IMR-90 (cell line): ENCODE data around the gene DNAH9. TPM values are rescaled to one million over a fixed set of nuclear protein-coding genes. Genes with fewer than 3 reads are reported as not detected.

ENCODE experiments used
- ATAC-seq: fragments of 200-7000 bp; cut with Tn5 transposase; 2 replicates; pipeline ENCODE4 v1.9.1; 2020; ENCODE audit warnings: low read depth, mild to moderate bottlenecking, moderate library complexity
- BruUV-seq: library from RNA; stranded (reverse); fragments of 400-500 nt; replicated peaks from 2 replicates; lab custom pipeline; 2021; lab: Mats Ljungman, UMichigan
- CTCF ChIA-PET: fragments of 300-600 bp; formaldehyde crosslinking; extraction: SDS; loops from one replicate; lab custom pipeline; 2021; ENCODE audit warnings: antibody characterized with exemption; lab: Yijun Ruan, JAX
- POLR2A ChIA-PET: fragments of 300-600 bp; sonication (Branson Sonifier 250); formaldehyde crosslinking; loops from one replicate; lab custom pipeline; 2022; ENCODE audit warnings: antibody characterized with exemption; ENCODE audit not compliant: unreplicated experiment; lab: Charles Lee
- DNase-seq: peaks from one replicate; pipeline ENCODE4 v3.0.0; 2013
- H2AFZ ChIP-seq: replicated peaks from 2 replicates; pipeline ENCODE3; 2013; ENCODE audit warnings: low read length, mild to moderate bottlenecking; ENCODE audit not compliant: poor library complexity
- H2AK5ac ChIP-seq: 2 replicates; pipeline ENCODE4 v1.6.1; 2013; ENCODE audit warnings: low read depth, low read length, inconsistent platforms
- H2AK9ac ChIP-seq: replicated peaks from 2 replicates; pipeline ENCODE3; 2013; ENCODE audit warnings: mild to moderate bottlenecking, low read depth, low read length, moderate library complexity; ENCODE audit not compliant: poor library complexity
- H2BK120ac ChIP-seq: 2 replicates; pipeline ENCODE4 v1.6.1; 2013; ENCODE audit warnings: low read depth, low read length, inconsistent platforms
- H2BK15ac ChIP-seq: 3 replicates; pipeline ENCODE4 v1.6.1; 2013; ENCODE audit warnings: low read depth, low read length, inconsistent platforms
- H2BK20ac ChIP-seq: 2 replicates; pipeline ENCODE4 v1.6.1; 2013; ENCODE audit warnings: low read depth, mild to moderate bottlenecking, inconsistent platforms, low read length, moderate library complexity
- H2BK5ac ChIP-seq: 2 replicates; pipeline ENCODE4 v1.6.1; 2013; ENCODE audit warnings: mild to moderate bottlenecking, low read depth, low read length, inconsistent platforms; ENCODE audit not compliant: poor library complexity, severe bottlenecking
- H3K14ac ChIP-seq: replicated peaks from 2 replicates; pipeline ENCODE4 v1.6.1; 2013; ENCODE audit warnings: low read depth, low read length, inconsistent platforms
- H3K18ac ChIP-seq: 2 replicates; pipeline ENCODE4 v1.6.1; 2013; ENCODE audit warnings: low read depth, low read length, control low read depth
- H3K23ac ChIP-seq: 2 replicates; pipeline ENCODE4 v1.6.1; 2013; ENCODE audit warnings: low read depth, low read length, inconsistent platforms
- H3K27ac ChIP-seq: 2 replicates; pipeline ENCODE4 v1.5.1; 2013; ENCODE audit warnings: mild to moderate bottlenecking, control low read depth, low read length; ENCODE audit not compliant: insufficient read depth
- H3K27me3 ChIP-seq: 2 replicates; pipeline ENCODE4 v1.6.1; 2013; ENCODE audit warnings: low read length; ENCODE audit not compliant: control insufficient read depth, insufficient read depth
- H3K36me3 ChIP-seq: 2 replicates; pipeline ENCODE4 v1.6.1; 2013; ENCODE audit warnings: low read length, mixed read lengths; ENCODE audit not compliant: control insufficient read depth, insufficient read depth
- H3K4ac ChIP-seq: 2 replicates; pipeline ENCODE4 v1.6.1; 2013; ENCODE audit warnings: low read depth, low read length, inconsistent platforms
- H3K4me1 ChIP-seq: 2 replicates; pipeline ENCODE4 v1.6.1; 2013; ENCODE audit warnings: low read length, mixed read lengths; ENCODE audit not compliant: control insufficient read depth, insufficient read depth
- H3K4me2 ChIP-seq: 2 replicates; pipeline ENCODE4 v1.6.1; 2013; ENCODE audit warnings: low read depth, mild to moderate bottlenecking, control low read depth, low read length, moderate library complexity
- H3K4me3 ChIP-seq: 2 replicates; pipeline ENCODE4 v1.5.1; 2013; ENCODE audit warnings: low read depth, mild to moderate bottlenecking, control low read depth, low read length, moderate library complexity; ENCODE audit not compliant: insufficient read depth
- H3K56ac ChIP-seq: 2 replicates; pipeline ENCODE4 v1.6.1; 2013; ENCODE audit warnings: low read length, inconsistent platforms; ENCODE audit not compliant: insufficient read depth; ENCODE audit errors: extremely low read depth
- H3K79me1 ChIP-seq, 2 experiments: 2 replicates each; pipeline ENCODE4 v1.6.1; 2013; ENCODE audit warnings: low read length in 2 of 2, inconsistent platforms in 1 of 2, low read depth in 1 of 2
- H3K9ac ChIP-seq: 2 replicates; pipeline ENCODE4 v1.6.1; 2013; ENCODE audit warnings: low read depth, low read length, control low read depth
- H3K9me1 ChIP-seq: 2 replicates; pipeline ENCODE4 v1.6.1; 2013; ENCODE audit warnings: low read length, inconsistent platforms; ENCODE audit not compliant: insufficient read depth
- H3K9me3 ChIP-seq: 2 replicates; pipeline ENCODE4 v1.6.1; 2013; ENCODE audit warnings: low read length; ENCODE audit not compliant: control insufficient read depth, insufficient read depth
- H4K20me1 ChIP-seq: 2 replicates; pipeline ENCODE4 v1.6.1; 2013; ENCODE audit warnings: low read length, inconsistent platforms; ENCODE audit not compliant: insufficient read depth
- H4K5ac ChIP-seq: 2 replicates; pipeline ENCODE4 v1.6.1; 2013; ENCODE audit warnings: mild to moderate bottlenecking, low read depth, low read length, control low read depth
- H4K8ac ChIP-seq, 2 experiments: 2 replicates each; pipeline ENCODE4 v1.6.1; 2013; ENCODE audit warnings: low read depth in 2 of 2, low read length in 2 of 2, control low read depth in 1 of 2, inconsistent platforms in 1 of 2
- H4K91ac ChIP-seq: 2 replicates; pipeline ENCODE4 v1.6.1; 2013; ENCODE audit warnings: low read depth, low read length, inconsistent platforms; ENCODE audit not compliant: insufficient read depth
- CHD1 ChIP-seq: IDR thresholded peaks from 2 replicates; pipeline ENCODE4 v1.6.1; 2012; ENCODE audit warnings: low read depth, low read length, improper control_type of control experiment
- ELK1 ChIP-seq: fragments of 150-350 bp; IDR thresholded peaks from 2 replicates; pipeline ENCODE4 v1.6.1; 2016; ENCODE audit warnings: low read depth, mild to moderate bottlenecking, low read length, moderate library complexity, borderline replicate concordance
- FOS ChIP-seq: fragments of 150-350 bp; IDR thresholded peaks from 2 replicates; pipeline ENCODE4 v1.6.1; 2016; ENCODE audit warnings: low read depth, low read length
- MAZ ChIP-seq: IDR thresholded peaks from 2 replicates; pipeline ENCODE4 v1.6.1; 2012; ENCODE audit warnings: low read depth, mild to moderate bottlenecking, low read length, improper control_type of control experiment, moderate library complexity, borderline replicate concordance
- MXI1 ChIP-seq: IDR thresholded peaks from 2 replicates; pipeline ENCODE4 v1.6.1; 2012; ENCODE audit warnings: low read depth, mild to moderate bottlenecking, low read length, moderate library complexity, borderline replicate concordance
- RCOR1 ChIP-seq: IDR thresholded peaks from 2 replicates; pipeline ENCODE4 v1.6.1; 2012; ENCODE audit warnings: mild to moderate bottlenecking, low read length, improper control_type of control experiment; ENCODE audit not compliant: insufficient replicate concordance
- RFX5 ChIP-seq: IDR thresholded peaks from 2 replicates; pipeline ENCODE4 v1.8.0; 2012; ENCODE audit warnings: low read depth, mild to moderate bottlenecking, low read length, moderate library complexity
- WGBS, 2 experiments: methylation state at CpG; one replicate each; pipeline versions ENCODE4 v1.1.5 to v1.1.7; 2013; ENCODE audit warnings: missing lambda C conversion rate in 2 of 2; ENCODE audit not compliant: insufficient read length in 1 of 2; ENCODE audit errors: extremely low coverage in 2 of 2; 5-methylcytosine and 5-hydroxymethylcytosine counted together
- dilution Hi-C: fragments of 300-500 bp; cut with HindIII; formaldehyde crosslinking; loops from one replicate; pipeline ENCODE4 v1.14.3; 2018; ENCODE audit warnings: low sequenced_read_pairs; ENCODE audit not compliant: unreplicated experiment
- in situ Hi-C: fragments of 300-500 bp; cut with MboI; formaldehyde crosslinking; loops from 3 replicates; pipeline ENCODE4 v1.14.3; 2019; ENCODE audit warnings: low sequenced_read_pairs, inconsistent platforms, mixed read lengths
- intact Hi-C: fragments of 100-400 bp; cut with micrococcal nuclease; formaldehyde crosslinking; loops from 2 replicates; pipeline ENCODE4 v1.10.0; 2022
- polyA plus RNA-seq, 3 experiments: library from polyadenylated mRNA; depleted of rRNA; stranded (reverse); fragments of >200 nt; gene quantifications; 2 replicates each; pipeline ENCODE4 v1.2.3, GENCODE V29; 2012; ENCODE audit warnings: low replicate concordance in 1 of 3
- total RNA-seq: library from RNA; depleted of rRNA; stranded (reverse); fragments of >200 nt; gene quantifications from 2 replicates; pipeline ENCODE4 v1.2.3, GENCODE V29; 2012

DNAH9 gene
- total and polyA plus RNA-seq, 2 of the 4 experiments (the other 2 are of a cell fraction): not detected

GRCh38 chr17:11823862-11824261 lies 225.6 kb downstream of the DNAH9 start:
- Histone ChIP-seq H3K9me3 (peaks cover 19% of the 10 kb centered on the region), H3K4me2 (no peak overlapping the region), H4K8ac (no peak overlapping the region), H3K4ac (no peak overlapping the region), H3K4me3 (no peak overlapping the region), H2BK120ac (no peak overlapping the region), H3K27ac (no peak overlapping the region), H3K23ac (no peak overlapping the region), H2BK20ac (no peak overlapping the region), H3K27me3 (no peaks in the 10 kb centered on the region), H2BK15ac (no peak overlapping the region), H3K14ac (no peak overlapping the region), H3K36me3 (no peaks in the 10 kb centered on the region), H4K20me1 (no peaks in the 10 kb centered on the region), H3K4me1 (no peaks in the 10 kb centered on the region), H4K5ac (no peak overlapping the region), H3K79me1 (no peaks in the 10 kb centered on the region), H2BK5ac (no peak overlapping the region), H2AK5ac (no peak overlapping the region), H3K18ac (no peak overlapping the region), H2AFZ (no peak overlapping the region), H3K9ac (no peak overlapping the region), H3K56ac (no peak overlapping the region), H4K91ac (no peak overlapping the region), H2AK9ac (no peak overlapping the region), H3K9me1 (no peaks in the 10 kb centered on the region)
- POLR2A ChIA-PET: no interaction called here
- BruUV-seq: no TSS peak
- DNase-seq: no peak
- CTCF ChIA-PET: no interaction called here
- no CpG with 5 or more reads among the region's 5 CpGs for WGBS, 2 experiments
- intact Hi-C loops: no loop called here
- no peak for ATAC-seq
- dilution Hi-C loops: no loop called here
- TF ChIP-seq CHD1: no peak
- no peak for TF ChIP-seq MAZ
- no peak for TF ChIP-seq FOS
- no peak for TF ChIP-seq ELK1
- TF ChIP-seq RCOR1: no peak
- TF ChIP-seq MXI1: no peak
- TF ChIP-seq RFX5: no peak
- in situ Hi-C loops: no loop called here
